Islet precursor cell (in vitro differentiated cells): ENCODE measurements around the gene ERCC6L2.
A peak's percentile ranks its signal among the peaks of the same experiment; 100 is the strongest.

Experiments
- DNase-seq: peaks from one replicate; pipeline ENCODE4 v3.0.0-alpha.2; 2018

ERCC6L2 gene

GRCh38 chr9:95875305-95876137 lies at the start of gene ERCC6L2:
Gene ERCC6L2 (plus strand): TSS chr9:95875691. CDS start chr9:95876039, 348 bp downstream.
- peak; percentile 99 for DNase-seq

DNA sequence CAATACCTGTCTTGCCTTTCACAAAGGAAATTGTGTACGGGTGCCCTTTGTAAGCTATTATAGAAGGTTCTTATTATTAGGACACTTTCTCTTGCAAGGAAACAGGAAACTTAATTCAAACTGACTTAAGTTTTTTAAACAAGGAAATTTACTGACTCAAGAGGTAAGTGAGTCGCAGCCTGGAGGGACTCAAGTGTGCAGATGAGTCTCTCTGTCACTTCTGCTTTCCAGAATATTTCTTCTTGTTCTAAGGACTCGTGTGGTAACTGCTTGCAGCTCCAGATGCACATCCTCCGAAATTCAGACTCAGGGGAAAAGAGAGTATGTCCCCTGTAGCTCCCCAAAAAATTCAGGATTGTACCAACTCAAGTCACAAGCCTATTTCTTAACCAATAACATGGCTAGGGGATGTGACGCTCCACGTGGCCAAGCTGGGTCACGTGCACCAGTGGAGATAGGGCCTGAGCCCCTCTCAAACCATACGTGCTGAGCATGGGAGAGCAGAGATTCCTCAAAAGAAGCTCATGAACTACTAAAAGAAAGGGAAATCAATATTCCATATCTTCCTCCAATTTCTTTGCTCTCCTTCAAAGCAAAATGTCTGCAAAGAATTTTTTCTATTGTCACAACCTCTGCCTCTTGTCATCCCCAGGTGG lies 49.2 kb upstream of the ERCC6L2 start:
- no peak for DNase-seq

DNA sequence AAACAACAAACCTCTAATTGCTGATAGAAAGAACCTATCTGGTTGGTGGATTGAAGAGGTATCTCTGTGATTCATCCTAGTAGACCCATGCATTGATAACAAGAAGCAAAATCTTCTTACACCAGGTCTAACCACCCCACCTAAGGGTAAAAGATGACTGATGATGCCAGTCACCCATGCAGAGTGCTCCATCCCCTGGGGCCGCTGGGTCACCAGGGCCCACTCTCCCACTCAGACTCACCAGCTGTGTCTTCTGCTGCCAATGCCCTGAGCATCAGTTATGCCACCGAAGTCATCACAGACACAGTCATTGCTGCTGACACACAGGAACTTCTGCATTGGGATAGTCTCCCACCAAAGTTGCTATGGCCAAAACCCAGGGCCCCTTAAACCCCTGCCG lies 44.7 kb upstream of the ERCC6L2 start:
- DNase-seq = no peak

DNA sequence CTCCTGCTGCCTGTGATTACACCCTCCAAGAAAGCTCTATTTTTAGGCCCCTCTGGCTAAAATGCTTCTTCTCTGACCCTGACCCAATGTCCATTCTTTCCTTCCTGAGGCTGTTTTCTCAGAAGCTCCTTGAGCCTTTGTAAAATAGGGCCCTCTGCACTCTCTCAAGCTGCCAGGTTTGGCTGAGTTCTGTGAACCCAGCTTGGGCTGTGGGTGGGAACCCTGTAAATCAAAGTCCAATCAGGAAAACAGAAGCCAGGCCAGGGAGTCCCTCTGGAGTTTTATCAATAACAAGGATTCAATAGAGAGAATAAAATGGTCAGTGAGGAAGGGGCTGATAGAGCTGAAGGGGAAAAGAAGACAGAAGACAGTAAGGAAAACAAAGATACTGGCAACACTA lies 43.7 kb upstream of the ERCC6L2 start:
- DNase-seq = no peak

- DNase-seq = no peak
These were observed 41.8 kb upstream of the ERCC6L2 start for GRCh38 chr9:95833546-95834178.

DNA sequence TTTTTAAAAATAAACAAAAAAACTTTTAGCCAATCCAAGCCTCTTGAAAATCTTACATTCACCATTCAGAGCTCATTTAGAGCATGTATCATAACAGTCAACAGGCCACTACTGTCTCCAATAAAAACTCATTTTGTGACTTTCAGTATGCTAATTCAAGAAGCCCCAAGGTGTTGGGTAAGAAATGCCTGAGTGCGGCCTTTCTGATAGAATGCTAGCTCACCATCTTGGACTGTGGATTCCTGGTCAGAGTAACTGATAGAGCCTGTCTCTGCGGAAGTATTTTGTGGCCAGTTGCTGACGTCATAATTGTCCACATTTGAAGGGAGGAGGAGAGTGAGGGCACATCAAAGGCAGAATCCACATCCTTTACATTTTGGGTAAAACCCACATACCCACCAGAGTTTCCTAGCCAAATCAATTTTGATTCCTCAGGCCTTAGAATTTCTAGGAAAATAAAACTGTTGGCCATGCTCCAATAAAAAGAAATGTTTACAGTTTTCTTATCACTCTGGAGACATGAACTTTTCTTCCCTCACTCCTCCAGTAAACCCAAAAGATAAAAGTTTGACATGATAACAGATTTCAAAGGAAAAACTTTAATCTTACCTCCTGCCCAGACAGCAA lies 41.1 kb upstream of the ERCC6L2 start:
- peak; percentile 69 for DNase-seq

DNA sequence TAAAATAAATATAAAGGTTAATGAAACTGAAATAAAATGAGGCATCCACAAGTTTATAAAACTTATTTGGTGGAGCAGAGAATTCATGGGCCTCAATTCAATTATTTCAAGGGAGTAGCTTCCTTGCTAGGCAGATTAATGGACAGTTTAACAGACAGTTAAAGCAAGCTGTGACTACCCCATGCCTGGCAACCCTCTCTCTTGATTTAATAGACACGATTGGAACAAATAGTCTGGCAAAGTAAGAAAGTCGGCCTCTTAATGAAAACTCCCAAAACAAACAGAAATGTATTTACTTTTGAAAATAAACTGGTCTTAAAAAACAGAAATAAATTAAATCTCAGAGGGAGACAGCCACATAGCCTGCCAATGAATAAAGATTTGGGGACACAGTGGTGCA lies 40.1 kb upstream of the ERCC6L2 start:
- DNase-seq = no peak

GRCh38 chr9:95836072-95836471 lies 39.4 kb upstream of the ERCC6L2 start:
- DNase-seq = no peak

- DNase-seq = no peak
These were observed 36.5 kb upstream of the ERCC6L2 start for GRCh38 chr9:95839012-95839411.

- no peak for DNase-seq
These were observed 35.4 kb upstream of the ERCC6L2 start for GRCh38 chr9:95840074-95840473.

DNA sequence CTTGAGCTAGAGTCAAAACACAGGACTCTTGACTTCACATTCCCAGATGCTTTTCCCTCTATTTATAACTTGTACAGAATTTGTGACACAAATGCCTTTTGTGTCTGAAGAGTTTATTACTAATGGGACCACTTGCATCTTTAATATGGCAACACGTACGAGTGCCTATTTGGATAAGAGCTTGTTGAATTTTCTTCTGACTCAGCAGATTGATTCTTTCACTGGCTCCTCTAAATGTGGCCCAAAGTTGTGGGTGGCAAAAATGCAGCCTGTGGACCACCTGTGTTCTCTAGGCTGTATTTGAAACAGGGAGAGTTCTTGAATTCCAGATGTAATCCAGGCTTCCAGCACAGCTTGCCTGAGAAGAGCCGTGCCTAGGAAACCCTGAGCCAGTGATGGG lies 34.1 kb upstream of the ERCC6L2 start:
- no peak for DNase-seq

GRCh38 chr9:95845751-95846150 lies 29.7 kb upstream of the ERCC6L2 start:
- DNase-seq = no peak

DNA sequence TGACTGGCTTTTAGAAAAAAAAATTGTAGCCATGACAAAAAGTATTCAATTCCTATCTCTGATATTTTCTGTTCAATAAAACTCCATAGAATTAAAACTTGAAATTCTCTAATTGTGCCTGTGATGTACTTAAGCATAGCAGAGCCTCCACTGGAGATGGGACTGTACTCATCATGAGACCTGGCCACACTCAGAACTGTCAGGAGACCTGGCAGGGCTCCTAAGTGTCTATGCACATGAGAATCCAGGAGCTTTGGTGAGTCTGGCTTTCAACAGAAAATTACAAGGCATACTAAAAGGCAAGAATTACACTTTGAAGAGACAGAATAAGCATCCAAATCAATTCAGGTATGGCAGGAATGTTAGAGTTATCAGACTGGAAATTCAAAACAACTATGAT lies 26.7 kb upstream of the ERCC6L2 start:
- DNase-seq = no peak

GRCh38 chr9:95852059-95853032 lies 23.1 kb upstream of the ERCC6L2 start:
- DNase-seq = no peak

DNA sequence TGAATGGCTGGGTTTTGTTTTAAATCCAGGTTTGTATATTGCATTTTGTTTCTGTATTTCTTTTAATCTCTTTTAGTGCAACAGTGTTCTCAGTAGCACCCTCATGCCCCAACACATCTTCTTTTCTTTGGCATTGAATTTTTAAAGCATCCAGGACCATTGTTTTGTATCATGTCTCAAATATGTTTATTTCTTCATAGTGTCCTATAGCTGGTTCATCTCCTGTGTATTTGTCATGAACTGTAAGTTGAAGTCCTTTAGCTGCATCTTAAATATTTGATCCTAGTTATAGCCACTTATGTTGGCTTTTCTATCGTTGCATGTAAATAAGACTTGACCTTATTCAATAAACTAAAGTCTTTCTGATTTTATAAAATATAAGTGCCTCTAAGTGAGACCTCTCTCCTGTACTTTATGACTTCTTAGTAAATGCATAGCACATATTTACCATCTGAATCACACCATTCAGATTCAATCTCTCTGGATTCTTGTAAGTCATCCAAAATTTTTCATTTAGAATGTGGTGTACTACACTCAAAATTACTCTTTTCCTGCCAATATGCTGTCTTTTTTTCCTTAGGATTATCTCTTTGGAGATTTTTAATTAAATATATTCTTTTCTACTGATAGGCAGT lies 21.0 kb upstream of the ERCC6L2 start:
- no peak for DNase-seq

GRCh38 chr9:95855961-95856360 lies 19.5 kb upstream of the ERCC6L2 start:
- no peak for DNase-seq

DNA sequence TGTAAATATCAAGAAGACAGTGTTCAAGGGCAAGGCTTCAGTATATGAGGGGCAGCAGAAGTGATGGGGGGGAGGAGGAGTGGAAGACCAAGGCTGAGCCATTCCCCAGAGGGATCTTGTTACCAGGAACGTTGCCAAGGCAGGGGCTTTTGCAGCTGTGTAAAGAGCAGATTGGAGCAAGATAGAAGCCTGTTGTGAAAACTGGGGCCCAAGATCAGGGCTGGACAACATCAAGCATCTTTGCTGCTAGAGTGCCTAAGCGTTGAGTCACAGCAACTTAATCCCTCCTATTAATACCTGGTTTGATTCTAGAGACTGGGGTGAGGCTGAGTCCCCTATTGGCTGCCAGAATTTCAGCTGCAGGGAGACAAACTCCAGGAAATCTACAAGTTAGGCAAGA lies 18.4 kb upstream of the ERCC6L2 start:
- DNase-seq = peak; percentile 88

GRCh38 chr9:95857896-95858295 lies 17.6 kb upstream of the ERCC6L2 start:
- DNase-seq = no peak

- DNase-seq = no peak
These were observed 13.1 kb upstream of the ERCC6L2 start for GRCh38 chr9:95862343-95862742.

DNA sequence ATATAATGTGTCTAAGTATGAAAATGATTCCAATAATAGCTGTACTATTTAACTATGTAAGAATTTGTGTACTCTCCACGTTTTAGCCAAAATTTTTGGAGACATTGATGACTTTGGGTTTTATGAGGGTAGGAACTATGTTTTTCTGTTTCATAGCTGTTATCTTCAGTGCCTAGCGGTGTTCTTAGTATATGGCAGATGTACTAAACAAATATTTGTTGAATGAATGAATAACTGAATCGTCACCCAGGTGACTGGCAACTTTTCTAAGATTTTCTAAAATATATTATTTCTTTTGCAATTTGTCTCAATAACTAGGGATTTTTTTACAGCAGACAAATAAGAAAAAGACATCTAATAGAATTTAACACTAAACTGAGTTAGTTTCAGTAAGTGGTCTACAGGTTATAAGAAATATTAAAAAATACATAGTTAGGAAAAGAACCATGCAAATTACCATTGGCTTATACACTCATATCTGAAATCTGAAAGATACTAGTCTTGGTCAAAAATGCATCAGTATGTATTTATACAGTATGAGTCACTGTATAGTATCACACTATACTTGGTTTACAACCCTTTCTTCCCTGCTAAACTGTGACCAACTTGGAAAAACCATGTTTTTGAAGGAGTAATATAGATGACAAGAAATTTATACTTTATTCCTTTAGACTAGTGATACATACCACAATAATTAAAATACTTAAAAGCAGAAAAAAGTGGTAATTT lies 10.5 kb upstream of the ERCC6L2 start:
- no peak for DNase-seq

DNA sequence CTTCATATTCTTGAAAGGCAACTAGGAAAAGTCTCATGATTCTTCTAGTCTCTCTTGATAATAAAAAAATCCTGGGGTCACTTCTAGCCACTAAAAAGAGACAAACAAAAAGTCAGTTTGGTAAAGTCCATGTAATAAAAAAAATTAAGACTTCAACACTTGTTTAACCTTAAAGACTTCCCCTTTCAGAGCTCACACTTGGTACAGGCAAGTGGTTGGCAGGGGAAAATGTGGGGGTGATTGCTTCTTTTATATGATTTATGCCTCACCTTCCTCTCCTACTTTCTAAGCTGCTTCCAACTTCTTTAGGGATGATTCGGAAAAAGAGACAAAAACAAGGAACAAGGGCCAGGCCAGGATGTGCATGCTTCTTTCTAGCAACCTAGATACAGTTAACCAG lies 5.1 kb upstream of the ERCC6L2 start:
- no peak for DNase-seq
